Endodermal cell (in vitro differentiated cells): ENCODE measurements around the gene TRIO. TPM values are rescaled to one million over a fixed set of nuclear protein-coding genes. Genes with fewer than 3 reads are reported as not detected.

Source experiments
- DNase-seq: peaks from one replicate; pipeline ENCODE4 v3.0.0-alpha.2; 2017
- H3K27ac ChIP-seq: 2 replicates; pipeline ENCODE4 v1.5.1; 2013; ENCODE audit warnings: mild to moderate bottlenecking, low read depth, low read length, moderate library complexity
- H3K27me3 ChIP-seq: 2 replicates; pipeline ENCODE4 v1.6.1; 2013; ENCODE audit warnings: mild to moderate bottlenecking, low read length, moderate library complexity; ENCODE audit not compliant: insufficient read depth, control insufficient read depth, poor library complexity, severe bottlenecking
- H3K36me3 ChIP-seq: 2 replicates; pipeline ENCODE4 v1.7.0; 2013; ENCODE audit warnings: mild to moderate bottlenecking, low read length, moderate library complexity; ENCODE audit not compliant: control insufficient read depth, insufficient read depth
- H3K4me1 ChIP-seq: one replicate; pipeline ENCODE4 v1.7.0; 2013; ENCODE audit warnings: low read length; ENCODE audit not compliant: control insufficient read depth, insufficient read depth
- H3K4me3 ChIP-seq: 2 replicates; pipeline ENCODE4 v1.5.1; 2013; ENCODE audit warnings: mild to moderate bottlenecking, low read length, moderate library complexity
- H3K9ac ChIP-seq: 2 replicates; pipeline ENCODE4 v1.6.1; 2013; ENCODE audit warnings: mild to moderate bottlenecking, low read length, moderate library complexity; ENCODE audit not compliant: poor library complexity, severe bottlenecking; ENCODE audit errors: extremely low read depth
- H3K9me3 ChIP-seq: 2 replicates; pipeline ENCODE4 v1.6.1; 2013; ENCODE audit warnings: mild to moderate bottlenecking, low read length, moderate library complexity; ENCODE audit not compliant: control insufficient read depth
- H3K27ac Mint-ChIP-seq: 2 replicates; pipeline ENCODE4 v1.8.0; 2020; ENCODE audit warnings: mixed read lengths
- H3K27me3 Mint-ChIP-seq: 2 replicates; pipeline ENCODE4 v1.8.0; 2021; ENCODE audit warnings: mild to moderate bottlenecking, mixed read lengths; ENCODE audit not compliant: insufficient read depth
- H3K36me3 Mint-ChIP-seq: 2 replicates; pipeline ENCODE4 v1.8.0; 2020; ENCODE audit warnings: low read depth, mixed read lengths
- H3K4me1 Mint-ChIP-seq: 2 replicates; pipeline ENCODE4 v1.8.0; 2020; ENCODE audit warnings: mixed read lengths
- H3K4me3 Mint-ChIP-seq: 2 replicates; pipeline ENCODE4 v1.8.0; 2020; ENCODE audit warnings: mild to moderate bottlenecking, moderate library complexity, mixed read lengths
- H3K9me3 Mint-ChIP-seq: 2 replicates; pipeline ENCODE4 v1.8.0; 2020; ENCODE audit warnings: mild to moderate bottlenecking, mixed read lengths
- WGBS, 2 experiments: methylation state at CpG; one replicate each; pipeline versions ENCODE4 v1.1.5 to v1.1.7; 2013; ENCODE audit warnings: missing lambda C conversion rate in 2 of 2, mixed read lengths in 1 of 2; ENCODE audit not compliant: insufficient coverage in 1 of 2, insufficient read length in 1 of 2; 5-methylcytosine and 5-hydroxymethylcytosine counted together
- total RNA-seq, 2 donors: library from RNA; stranded (reverse); fragmentation: NEBNext Ultra II Directional in 1 of 2; extraction: Animal tissue kit (Norgen Biotek cat#: 25700) in 1 of 2; gene quantifications; 2 replicates in 1 of 2; 3 replicates in 1 of 2; pipeline ENCODE4 v1.2.1, GENCODE V29; 2021
- TF ChIP-seq, protein P1 (sequence below): fragments of 200-600 bp; sonication (generic); conservative IDR thresholded peaks from 2 replicates; pipeline ENCODE4 v1.5.0; 2021; ENCODE audit warnings: antibody characterized with exemption, mild to moderate bottlenecking

TRIO gene
- total RNA-seq, 2 donors from 2014 or later, result 88.3 to 109 TPM

DNA sequence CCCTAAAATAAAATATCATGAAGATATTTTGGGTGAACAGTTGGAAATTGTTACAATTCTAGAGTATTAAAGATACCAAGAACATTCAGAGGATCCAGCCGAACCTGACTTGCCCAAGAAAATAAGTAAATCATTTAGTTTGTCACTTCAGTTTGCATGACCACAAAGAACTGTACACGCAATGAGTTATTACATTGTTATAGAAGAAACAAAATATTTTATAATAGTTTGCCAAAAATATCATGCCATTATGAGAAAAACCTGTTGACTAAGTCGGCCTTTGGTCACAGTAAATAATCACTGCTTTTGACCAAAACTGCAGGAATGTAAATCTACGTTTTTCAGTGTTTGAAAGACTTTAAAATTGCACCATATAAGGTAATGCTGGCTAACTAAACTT, 27.9 kb downstream of the TRIO start:
- H3K36me3 Mint-ChIP-seq, result no peaks in the 10 kb centered on the region
- Histone ChIP-seq H3K4me3 (no peak overlapping the region), H3K4me1 (peaks cover 15% of the 10 kb centered on the region), H3K9me3 (no peaks in the 10 kb centered on the region), H3K27ac (no peak overlapping the region), H3K27me3 (no peaks in the 10 kb centered on the region), H3K9ac (no peak overlapping the region), H3K36me3 (no peaks in the 10 kb centered on the region)
- H3K27me3 Mint-ChIP-seq, result no peaks in the 10 kb centered on the region
- no peak overlapping the region for H3K27ac Mint-ChIP-seq
- peaks cover 55% of the 10 kb centered on the region for H3K4me1 Mint-ChIP-seq
- DNase-seq, result no peak
- WGBS, 2 experiments, result 89 to 96% methylated on average over 2 to 3 of the region's 4 CpGs
- no peak overlapping the region for H3K4me3 Mint-ChIP-seq
- TF ChIP-seq, protein P1, sequence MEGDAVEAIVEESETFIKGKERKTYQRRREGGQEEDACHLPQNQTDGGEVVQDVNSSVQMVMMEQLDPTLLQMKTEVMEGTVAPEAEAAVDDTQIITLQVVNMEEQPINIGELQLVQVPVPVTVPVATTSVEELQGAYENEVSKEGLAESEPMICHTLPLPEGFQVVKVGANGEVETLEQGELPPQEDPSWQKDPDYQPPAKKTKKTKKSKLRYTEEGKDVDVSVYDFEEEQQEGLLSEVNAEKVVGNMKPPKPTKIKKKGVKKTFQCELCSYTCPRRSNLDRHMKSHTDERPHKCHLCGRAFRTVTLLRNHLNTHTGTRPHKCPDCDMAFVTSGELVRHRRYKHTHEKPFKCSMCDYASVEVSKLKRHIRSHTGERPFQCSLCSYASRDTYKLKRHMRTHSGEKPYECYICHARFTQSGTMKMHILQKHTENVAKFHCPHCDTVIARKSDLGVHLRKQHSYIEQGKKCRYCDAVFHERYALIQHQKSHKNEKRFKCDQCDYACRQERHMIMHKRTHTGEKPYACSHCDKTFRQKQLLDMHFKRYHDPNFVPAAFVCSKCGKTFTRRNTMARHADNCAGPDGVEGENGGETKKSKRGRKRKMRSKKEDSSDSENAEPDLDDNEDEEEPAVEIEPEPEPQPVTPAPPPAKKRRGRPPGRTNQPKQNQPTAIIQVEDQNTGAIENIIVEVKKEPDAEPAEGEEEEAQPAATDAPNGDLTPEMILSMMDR, result no peak
- no peaks in the 10 kb centered on the region for H3K9me3 Mint-ChIP-seq

DNA sequence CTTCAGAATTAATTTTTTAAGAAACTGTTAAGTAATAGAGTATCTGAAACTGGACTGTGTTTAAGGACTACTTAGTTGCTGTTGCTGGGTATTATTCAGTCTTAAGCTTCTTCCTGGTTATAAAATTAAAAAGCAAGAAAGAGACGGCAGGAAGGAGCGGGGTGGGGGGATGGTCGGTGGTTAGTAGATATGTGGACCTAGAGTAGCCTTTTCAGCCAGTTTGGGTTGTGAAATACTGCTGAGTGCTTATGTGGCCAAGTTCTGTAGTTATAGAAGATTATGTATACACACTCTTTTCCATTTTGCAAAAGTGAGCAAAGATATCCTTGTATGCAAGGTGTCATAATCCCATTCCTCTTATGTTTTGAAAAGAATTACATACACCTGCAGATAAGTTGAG, 28.5 kb downstream of the TRIO start:
- no peaks in the 10 kb centered on the region for H3K36me3 ChIP-seq
- Mint-ChIP-seq H3K36me3 (no peaks in the 10 kb centered on the region), H3K4me3 (no peak overlapping the region), H3K27ac (no peak overlapping the region), H3K9me3 (no peaks in the 10 kb centered on the region), H3K4me1 (peaks cover 52% of the 10 kb centered on the region), H3K27me3 (no peaks in the 10 kb centered on the region)
- no peak overlapping the region for H3K9ac ChIP-seq
- H3K27ac ChIP-seq, result no peak overlapping the region
- TF ChIP-seq, protein P1, result no peak
- H3K9me3 ChIP-seq, result no peaks in the 10 kb centered on the region
- DNase-seq, result no peak
- H3K4me3 ChIP-seq, result no peak overlapping the region
- H3K27me3 ChIP-seq, result no peaks in the 10 kb centered on the region
- H3K4me1 ChIP-seq, result peaks cover 15% of the 10 kb centered on the region
- WGBS, 2 experiments, result 82% methylated on average over 3 of the region's 3 CpGs; no CpG with 5 or more reads in 1 of the 2 experiments

DNA sequence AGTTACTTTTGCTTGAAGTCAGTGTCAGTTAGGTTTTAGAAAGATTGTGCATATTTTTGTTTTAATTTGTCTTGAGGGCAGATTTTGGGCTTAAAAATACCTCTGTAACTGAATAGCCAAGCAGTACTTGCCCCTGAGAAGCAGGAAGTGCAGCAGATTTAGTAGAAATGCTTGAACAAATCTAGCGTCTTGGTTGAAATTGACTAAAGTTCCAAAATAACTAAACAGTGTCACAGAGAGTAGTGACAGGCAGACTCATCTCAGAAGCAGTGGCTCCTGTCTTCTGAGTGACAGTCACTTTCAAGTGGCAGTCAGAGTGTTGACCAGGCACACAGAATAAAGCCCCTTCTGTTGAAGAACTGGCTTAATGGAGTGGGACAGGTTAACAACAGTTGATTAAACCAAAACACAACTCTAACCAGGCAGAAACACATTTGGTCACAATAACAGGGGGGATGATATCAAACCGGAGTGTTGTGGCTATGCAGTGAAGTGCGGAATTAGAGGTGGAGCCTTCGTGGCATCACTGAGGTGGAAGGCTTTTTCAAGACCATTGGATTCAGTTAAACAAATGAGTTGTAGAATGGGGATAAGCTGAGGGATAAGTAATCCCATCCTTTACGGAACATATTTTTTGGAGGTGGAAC, 29.1 kb downstream of the TRIO start:
- Mint-ChIP-seq H3K36me3 (no peaks in the 10 kb centered on the region), H3K4me1 (peaks cover 48% of the 10 kb centered on the region), H3K9me3 (no peaks in the 10 kb centered on the region), H3K4me3 (no peak overlapping the region), H3K27ac (no peak overlapping the region), H3K27me3 (no peaks in the 10 kb centered on the region)
- Histone ChIP-seq H3K27ac (no peak overlapping the region), H3K9ac (no peak overlapping the region), H3K27me3 (no peaks in the 10 kb centered on the region), H3K36me3 (no peaks in the 10 kb centered on the region), H3K4me3 (no peak overlapping the region), H3K4me1 (peaks cover 15% of the 10 kb centered on the region), H3K9me3 (no peaks in the 10 kb centered on the region)
- TF ChIP-seq, protein P1, result no peak
- DNase-seq, result no peak
- 97 to 100% methylated on average over 1 to 5 of the region's 5 CpGs for WGBS, 2 experiments
